H9 (cell line): ENCODE measurements around the gene ZNF691. TPM values are rescaled to one million over a fixed set of nuclear protein-coding genes. Genes with fewer than 3 reads are reported as not detected.

Experiments used
- DNase-seq: peaks from one replicate; pipeline ENCODE4 v3.0.0-alpha.2; 2017
- H2AFZ ChIP-seq: one replicate; pipeline ENCODE4 v1.6.1; 2013; ENCODE audit warnings: mild to moderate bottlenecking, low read length, control low read depth, moderate library complexity
- H2AK5ac ChIP-seq: 2 replicates; pipeline ENCODE4 v1.6.1; 2013; ENCODE audit warnings: low read length, control low read depth, mixed read lengths; ENCODE audit not compliant: insufficient read length
- H2BK120ac ChIP-seq: one replicate; pipeline ENCODE4 v1.6.1; 2013; ENCODE audit warnings: low read depth, mild to moderate bottlenecking, low read length, control low read depth, inconsistent platforms; ENCODE audit not compliant: poor library complexity, severe bottlenecking
- H2BK12ac ChIP-seq: 2 replicates; pipeline ENCODE4 v1.6.1; 2013; ENCODE audit warnings: low read length, control low read depth, mixed read lengths, low read depth; ENCODE audit not compliant: insufficient read length
- H2BK15ac ChIP-seq: 2 replicates; pipeline ENCODE4 v1.6.1; 2013; ENCODE audit warnings: low read depth, low read length, control low read depth
- H2BK20ac ChIP-seq: one replicate; pipeline ENCODE4 v1.6.1; 2013; ENCODE audit warnings: low read depth, mild to moderate bottlenecking, low read length, control low read depth, inconsistent platforms; ENCODE audit not compliant: poor library complexity, severe bottlenecking
- H2BK5ac ChIP-seq: 2 replicates; pipeline ENCODE4 v1.6.1; 2013; ENCODE audit warnings: low read length, control low read depth, mixed read lengths; ENCODE audit not compliant: insufficient read length
- H3K14ac ChIP-seq: 2 replicates; pipeline ENCODE4 v1.6.1; 2013; ENCODE audit warnings: low read length, control low read depth; ENCODE audit not compliant: insufficient read depth
- H3K18ac ChIP-seq: 2 replicates; pipeline ENCODE4 v1.6.1; 2013; ENCODE audit warnings: low read depth, mild to moderate bottlenecking, mixed read lengths, low read length, control low read depth; ENCODE audit not compliant: insufficient read length
- H3K23ac ChIP-seq: 2 replicates; pipeline ENCODE4 v1.6.1; 2013; ENCODE audit warnings: low read length, control low read depth, mixed read lengths, low read depth; ENCODE audit not compliant: insufficient read length
- H3K23me2 ChIP-seq: 2 replicates; pipeline ENCODE4 v1.6.1; 2013; ENCODE audit warnings: low read depth, mild to moderate bottlenecking, mixed read lengths, low read length, control low read depth; ENCODE audit not compliant: insufficient read length, poor library complexity, severe bottlenecking
- H3K27ac ChIP-seq: 2 replicates; pipeline ENCODE4 v1.5.1; 2013; ENCODE audit warnings: low read length, control low read depth, mixed read lengths, low read depth; ENCODE audit not compliant: insufficient read length
- H3K27me3 ChIP-seq: 2 replicates; pipeline ENCODE4 v1.6.1; 2013; ENCODE audit warnings: low read length, control low read depth, inconsistent platforms; ENCODE audit not compliant: insufficient read depth
- H3K4ac ChIP-seq: 2 replicates; pipeline ENCODE4 v1.6.1; 2013; ENCODE audit warnings: low read depth, mild to moderate bottlenecking, control low read depth, inconsistent platforms, low read length, moderate library complexity
- H3K4me1 ChIP-seq: 2 replicates; pipeline ENCODE4 v1.6.1; 2013; ENCODE audit warnings: low read length, control low read depth, inconsistent platforms; ENCODE audit not compliant: insufficient read depth
- H3K4me2 ChIP-seq: 2 replicates; pipeline ENCODE4 v1.6.1; 2013; ENCODE audit warnings: low read length, control low read depth, mixed read lengths; ENCODE audit not compliant: insufficient read length, insufficient read depth
- H3K56ac ChIP-seq: 2 replicates; pipeline ENCODE4 v1.6.1; 2013; ENCODE audit warnings: low read depth, mild to moderate bottlenecking, mixed read lengths, low read length, control low read depth; ENCODE audit not compliant: insufficient read length
- H3K79me1 ChIP-seq: 2 replicates; pipeline ENCODE4 v1.6.1; 2013; ENCODE audit warnings: low read depth, mild to moderate bottlenecking, moderate library complexity, low read length, control low read depth, inconsistent platforms; ENCODE audit not compliant: insufficient read depth, poor library complexity, severe bottlenecking
- H3K79me2 ChIP-seq: 2 replicates; pipeline ENCODE4 v1.6.1; 2013; ENCODE audit warnings: low read length, control low read depth, inconsistent platforms; ENCODE audit not compliant: insufficient read depth
- H3K9ac ChIP-seq: 2 replicates; pipeline ENCODE4 v1.6.1; 2013; ENCODE audit warnings: low read length, control low read depth, mixed read lengths; ENCODE audit not compliant: insufficient read length; ENCODE audit errors: extremely low read depth
- H3K9me3 ChIP-seq: one replicate; pipeline ENCODE4 v1.6.1; 2013; ENCODE audit warnings: low read depth, low read length, inconsistent platforms; ENCODE audit not compliant: control insufficient read depth
- H3T11ph ChIP-seq: one replicate; pipeline ENCODE4 v1.6.1; 2013; ENCODE audit warnings: mild to moderate bottlenecking, low read length, control low read depth, inconsistent platforms
- H4K20me1 ChIP-seq: one replicate; pipeline ENCODE4 v1.6.1; 2013; ENCODE audit not compliant: control insufficient read depth, insufficient read length, insufficient read depth
- H4K5ac ChIP-seq: 2 replicates; pipeline ENCODE4 v1.6.1; 2013; ENCODE audit warnings: low read depth, mild to moderate bottlenecking, mixed read lengths, low read length, control low read depth; ENCODE audit not compliant: insufficient read length
- H4K8ac ChIP-seq: replicated peaks from 2 replicates; pipeline ENCODE4 v1.6.1; 2013; ENCODE audit warnings: low read length, control low read depth, mixed read lengths, low read depth; ENCODE audit not compliant: insufficient read length
- H4K91ac ChIP-seq: 2 replicates; pipeline ENCODE4 v1.6.1; 2013; ENCODE audit warnings: low read depth, mild to moderate bottlenecking, moderate library complexity, mixed read lengths, low read length, control low read depth; ENCODE audit not compliant: insufficient read length
- H3K27ac Mint-ChIP-seq, 3 experiments: 2 replicates in 2 of 3; 3 replicates in 1 of 3; pipeline ENCODE4 v1.8.0; 2020 to 2021; ENCODE audit warnings: mixed read lengths in 3 of 3, mild to moderate bottlenecking in 1 of 3, moderate library complexity in 1 of 3
- H3K27me3 Mint-ChIP-seq: 2 replicates; pipeline ENCODE4 v1.8.0; 2021; ENCODE audit warnings: low read depth, mild to moderate bottlenecking, moderate library complexity, mixed read lengths
- H3K36me3 Mint-ChIP-seq, 3 experiments: 2 replicates in 2 of 3; 3 replicates in 1 of 3; pipeline ENCODE4 v1.8.0; 2020 to 2021; ENCODE audit warnings: low read depth in 3 of 3, mixed read lengths in 3 of 3; ENCODE audit not compliant: insufficient read depth in 1 of 3
- H3K4me1 Mint-ChIP-seq, 2 experiments: 2 replicates each; pipeline ENCODE4 v1.8.0; 2020; ENCODE audit warnings: mixed read lengths in 2 of 2
- H3K4me3 Mint-ChIP-seq, 2 experiments: 2 replicates in 1 of 2; 3 replicates in 1 of 2; pipeline ENCODE4 v1.8.0; 2020 to 2021; ENCODE audit warnings: mild to moderate bottlenecking in 2 of 2, mixed read lengths in 2 of 2, moderate library complexity in 1 of 2
- H3K9me3 Mint-ChIP-seq, 2 experiments: 2 replicates in 1 of 2; 3 replicates in 1 of 2; pipeline ENCODE4 v1.8.0; 2020; ENCODE audit warnings: mild to moderate bottlenecking in 2 of 2, mixed read lengths in 2 of 2, moderate library complexity in 1 of 2
- WGBS: extraction: QIAGEN DNeasy Blood & Tissue Kit; methylation state at CpG from one replicate; pipeline ENCODE4 v1.1.7; 2013; ENCODE audit warnings: missing lambda C conversion rate, low lambda C conversion rate, mixed read lengths; ENCODE audit not compliant: insufficient read length; ENCODE audit errors: extremely low coverage; 5-methylcytosine and 5-hydroxymethylcytosine counted together
- total RNA-seq: library from RNA; stranded (reverse); gene quantifications from 2 replicates; pipeline ENCODE4 v1.2.1, GENCODE V29; 2021
- TF ChIP-seq, protein P1 (sequence below): fragments of 200-600 bp; sonication (generic); conservative IDR thresholded peaks from 3 replicates; pipeline ENCODE4 v1.8.0; 2021; ENCODE audit warnings: antibody characterized with exemption, mild to moderate bottlenecking

The ZNF691 gene
- total RNA-seq, 1 experiment from 2014 or later = 20.1 TPM

DNA sequence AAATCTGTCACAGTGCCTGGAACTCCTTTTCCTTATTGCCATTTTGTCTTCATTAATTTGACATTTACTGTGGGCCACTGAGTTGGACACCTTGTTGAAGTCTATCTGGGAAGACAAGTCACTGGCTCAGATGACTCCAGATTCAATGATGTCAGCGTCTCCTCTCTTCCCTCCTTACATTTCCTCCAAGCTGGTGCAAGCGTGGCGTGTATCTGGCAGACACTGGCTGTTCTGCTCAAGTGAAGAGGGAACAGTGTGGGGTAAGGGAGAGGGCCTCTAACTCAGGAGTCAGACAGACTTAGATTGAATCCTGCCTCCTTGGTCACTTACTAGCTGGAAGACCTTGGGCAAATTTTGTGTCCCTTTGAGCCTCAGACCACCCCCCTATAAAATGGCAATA lies 8.7 kb upstream of the ZNF691 start:
- Histone ChIP-seq H2AK5ac (no peak overlapping the region), H2BK5ac (no peak overlapping the region), H3K79me2 (no peaks in the 10 kb centered on the region), H3K79me1 (no peaks in the 10 kb centered on the region), H2BK15ac (no peak overlapping the region), H3K9me3 (no peaks in the 10 kb centered on the region), H3K4me2 (no peak overlapping the region), H3T11ph (no peak overlapping the region), H3K4ac (no peak overlapping the region), H3K27me3 (no peaks in the 10 kb centered on the region), H3K23me2 (no peaks in the 10 kb centered on the region), H2BK120ac (no peak overlapping the region), H3K56ac (no peak overlapping the region), H2BK20ac (no peak overlapping the region), H3K18ac (no peak overlapping the region), H2AFZ (no peak overlapping the region), H4K91ac (no peak overlapping the region), H2BK12ac (no peak overlapping the region), H3K14ac (no peak overlapping the region), H4K20me1 (no peaks in the 10 kb centered on the region), H3K27ac (no peak overlapping the region), H4K8ac (no peak overlapping the region), H4K5ac (no peak overlapping the region), H3K4me1 (no peaks in the 10 kb centered on the region), H3K9ac (no peak overlapping the region), H3K23ac (no peak overlapping the region)
- Mint-ChIP-seq H3K9me3 (no peaks in the 10 kb centered on the region), H3K4me3 (no peak overlapping the region), H3K27me3 (no peaks in the 10 kb centered on the region), H3K4me1 (no peaks in the 10 kb centered on the region), H3K27ac (no peak overlapping the region), H3K36me3 (peaks cover 4 to 11% (median 8%) of the 10 kb centered on the region in 3 experiments; a peak in 5 of 7 replicates)
- no CpG with 5 or more reads among the region's 3 CpGs for WGBS
- TF ChIP-seq, protein P1, sequence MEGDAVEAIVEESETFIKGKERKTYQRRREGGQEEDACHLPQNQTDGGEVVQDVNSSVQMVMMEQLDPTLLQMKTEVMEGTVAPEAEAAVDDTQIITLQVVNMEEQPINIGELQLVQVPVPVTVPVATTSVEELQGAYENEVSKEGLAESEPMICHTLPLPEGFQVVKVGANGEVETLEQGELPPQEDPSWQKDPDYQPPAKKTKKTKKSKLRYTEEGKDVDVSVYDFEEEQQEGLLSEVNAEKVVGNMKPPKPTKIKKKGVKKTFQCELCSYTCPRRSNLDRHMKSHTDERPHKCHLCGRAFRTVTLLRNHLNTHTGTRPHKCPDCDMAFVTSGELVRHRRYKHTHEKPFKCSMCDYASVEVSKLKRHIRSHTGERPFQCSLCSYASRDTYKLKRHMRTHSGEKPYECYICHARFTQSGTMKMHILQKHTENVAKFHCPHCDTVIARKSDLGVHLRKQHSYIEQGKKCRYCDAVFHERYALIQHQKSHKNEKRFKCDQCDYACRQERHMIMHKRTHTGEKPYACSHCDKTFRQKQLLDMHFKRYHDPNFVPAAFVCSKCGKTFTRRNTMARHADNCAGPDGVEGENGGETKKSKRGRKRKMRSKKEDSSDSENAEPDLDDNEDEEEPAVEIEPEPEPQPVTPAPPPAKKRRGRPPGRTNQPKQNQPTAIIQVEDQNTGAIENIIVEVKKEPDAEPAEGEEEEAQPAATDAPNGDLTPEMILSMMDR = no peak
- DNase-seq = no peak
